Osteocyte (in vitro differentiated cells): Measurements from ENCODE around the gene PTPN11. TPM values are rescaled to one million over a fixed set of nuclear protein-coding genes. Genes with fewer than 3 reads are reported as not detected.

Experiments used
- DNase-seq: peaks from one replicate; pipeline ENCODE4 v3.0.0; 2021; ENCODE audit warnings: mixed read lengths; ENCODE audit not compliant: unreplicated experiment; ENCODE audit errors: extremely low spot score
- H3K27ac Mint-ChIP-seq: one replicate; pipeline ENCODE4 v1.8.0; 2021; ENCODE audit warnings: mild to moderate bottlenecking, mixed read lengths; ENCODE audit not compliant: unreplicated experiment
- H3K27me3 Mint-ChIP-seq: one replicate; pipeline ENCODE4 v1.8.0; 2021; ENCODE audit warnings: mixed read lengths; ENCODE audit not compliant: unreplicated experiment
- H3K36me3 Mint-ChIP-seq: one replicate; pipeline ENCODE4 v1.8.0; 2021; ENCODE audit warnings: mixed read lengths; ENCODE audit not compliant: unreplicated experiment
- H3K4me1 Mint-ChIP-seq: one replicate; pipeline ENCODE4 v1.8.0; 2021; ENCODE audit warnings: mixed read lengths; ENCODE audit not compliant: unreplicated experiment
- H3K4me3 Mint-ChIP-seq: one replicate; pipeline ENCODE4 v1.8.0; 2021; ENCODE audit warnings: mild to moderate bottlenecking, moderate library complexity, mixed read lengths; ENCODE audit not compliant: unreplicated experiment
- H3K9me3 Mint-ChIP-seq: one replicate; pipeline ENCODE4 v1.8.0; 2021; ENCODE audit warnings: mixed read lengths; ENCODE audit not compliant: unreplicated experiment
- CTCF ChIP-seq: fragments of 200-600 bp; sonication (generic); IDR thresholded peaks from 2 replicates; pipeline ENCODE4 v1.5.0; 2021; ENCODE audit warnings: antibody characterized with exemption, mild to moderate bottlenecking, moderate library complexity
- total RNA-seq: library from RNA; stranded (reverse); gene quantifications from 2 replicates; pipeline ENCODE4 v1.2.1, GENCODE V29; 2021

Gene PTPN11
- total RNA-seq, 1 donor from 2014 or later, result 102 TPM

GRCh38 chr12:112480931-112481330 lies 62.2 kb downstream of the PTPN11 start:
- peaks cover 60% of the 10 kb centered on the region for H3K36me3 Mint-ChIP-seq

GRCh38 chr12:112482733-112483132 lies 64.0 kb downstream of the PTPN11 start:
- Mint-ChIP-seq H3K4me1 (no peaks in the 10 kb centered on the region), H3K36me3 (peaks cover 71% of the 10 kb centered on the region), H3K27me3 (no peaks in the 10 kb centered on the region), H3K9me3 (peaks cover 10% of the 10 kb centered on the region), H3K27ac (no peak overlapping the region), H3K4me3 (no peak overlapping the region)
- DNase-seq, result no peak
- no peak for TF ChIP-seq CTCF

More at GRCh38 chr12:112480931-112481330, 62.2 kb downstream of the PTPN11 start:
- Mint-ChIP-seq H3K27me3 (no peaks in the 10 kb centered on the region), H3K4me3 (no peak overlapping the region), H3K9me3 (peaks cover 10% of the 10 kb centered on the region), H3K4me1 (no peaks in the 10 kb centered on the region), H3K27ac (no peak overlapping the region)
- DNase-seq, result no peak
- TF ChIP-seq CTCF, result no peak

- Mint-ChIP-seq H3K4me3 (no peak overlapping the region), H3K27ac (no peak overlapping the region), H3K4me1 (no peaks in the 10 kb centered on the region), H3K36me3 (peaks cover 63% of the 10 kb centered on the region), H3K27me3 (no peaks in the 10 kb centered on the region), H3K9me3 (no peaks in the 10 kb centered on the region)
- no peak for TF ChIP-seq CTCF
- no peak for DNase-seq
Observed at GRCh38 chr12:112486361-112486760, 67.6 kb downstream of the PTPN11 start.

GRCh38 chr12:112488257-112488876 lies 69.6 kb downstream of the PTPN11 start:
- no peak for DNase-seq
- Mint-ChIP-seq H3K4me3 (no peak overlapping the region), H3K27me3 (no peaks in the 10 kb centered on the region), H3K36me3 (peaks cover 61% of the 10 kb centered on the region), H3K27ac (no peak overlapping the region), H3K9me3 (no peaks in the 10 kb centered on the region), H3K4me1 (no peaks in the 10 kb centered on the region)
- TF ChIP-seq CTCF, result no peak

- Mint-ChIP-seq H3K27me3 (no peaks in the 10 kb centered on the region), H3K36me3 (peaks cover 54% of the 10 kb centered on the region), H3K4me1 (no peaks in the 10 kb centered on the region), H3K4me3 (no peak overlapping the region), H3K9me3 (no peaks in the 10 kb centered on the region), H3K27ac (no peak overlapping the region)
- DNase-seq, result no peak
- no peak for TF ChIP-seq CTCF
Observed at GRCh38 chr12:112489456-112489855, 70.7 kb downstream of the PTPN11 start.
